Esophagus squamous epithelium (tissue), 5 donors: ENCODE measurements around the gene FDXR. TPM values are rescaled to one million over a fixed set of nuclear protein-coding genes. Genes with fewer than 3 reads are reported as not detected.
"Not testable (repeated sequence)": the region's sequence is repeated elsewhere in the genome, so short reads cannot be mapped to it uniquely, and the experiment has no call there.

Source experiments
- DNase-seq: peaks from one replicate; lab custom pipeline; 2025; lab: John Stamatoyannopoulos, UW
- H3K27ac ChIP-seq, 4 donors: fragments of 200-600 bp; sonication (generic); one replicate each; pipeline ENCODE4 v1.5.1; 2016 to 2019; ENCODE audit warnings: mild to moderate bottlenecking in 1 of 4
- H3K27me3 ChIP-seq, 4 donors: fragments of 200-600 bp; sonication (generic); 1 replicate in 3 of 4; 2 replicates in 1 of 4; pipeline versions ENCODE4 v1.5.1 to v1.6.0; 2017 to 2021; ENCODE audit warnings: antibody characterized with exemption in 1 of 4
- H3K36me3 ChIP-seq, 3 donors: fragments of 200-600 bp; sonication (generic); one replicate each; pipeline ENCODE4 v1.5.1; 2016 to 2019
- H3K4me1 ChIP-seq, 3 donors: fragments of 200-600 bp; sonication (generic); one replicate each; pipeline ENCODE4 v1.5.1; 2017 to 2019
- H3K4me3 ChIP-seq, 4 donors: fragments of 200-600 bp; sonication (generic); 1 replicate in 3 of 4; 2 replicates in 1 of 4; pipeline ENCODE4 v1.5.1; 2016 to 2019; ENCODE audit warnings: mild to moderate bottlenecking in 2 of 4, moderate library complexity in 1 of 4
- H3K9me3 ChIP-seq, 3 donors: fragments of 200-600 bp; sonication (generic); one replicate each; pipeline ENCODE4 v1.5.1; 2016 to 2019
- CTCF ChIP-seq, 6 experiments: fragments of 450-650 bp in 4 of 6; fragments of 200-600 bp in 2 of 6; sonication (generic) in 2 of 6; IDR thresholded peaks; one replicate each; pipeline ENCODE4 v1.5.1; 2016 to 2019; ENCODE audit warnings: antibody characterized with exemption in 6 of 6, mild to moderate bottlenecking in 4 of 6, moderate library complexity in 4 of 6
- POLR2A ChIP-seq, 4 donors: fragments of 450-650 bp; IDR thresholded peaks; one replicate each; pipeline ENCODE4 v1.6.1; 2017; ENCODE audit warnings: antibody characterized with exemption in 4 of 4, mild to moderate bottlenecking in 4 of 4, moderate library complexity in 3 of 4
- WGBS, 2 donors: methylation state at CpG; one replicate each; pipeline ENCODE4 v1.1.5; 2018; 5-methylcytosine and 5-hydroxymethylcytosine counted together
- intact Hi-C: fragments of 100-400 bp; cut with DNase I; formaldehyde crosslinking; loops from one replicate; pipeline ENCODE4 v1.15.0; 2022
- total RNA-seq, 4 donors: library from RNA; depleted of rRNA; stranded (reverse); fragments of >200 nt; gene quantifications; one replicate each; pipeline ENCODE4 v1.1.0, GENCODE V29; 2016
- donor health status: DM: yes; HTN: yes; CAD: no.

FDXR gene
- total RNA-seq, 4 donors from 2014 or later, result 24.4 to 46.4 (median 32.4) TPM

GRCh38 chr17:74871356-74872076 lies 1.3 kb downstream of the FDXR start:
- intact Hi-C loops, result no loop called here
- Histone ChIP-seq H3K36me3 (peaks cover 0 to 5% (median 0%) of the 10 kb centered on the region in 3 donors), H3K4me3 (peak overlapping the region in 2 of 4 donors; percentile 65 to 79), H3K4me1 (peaks cover 7 to 28% (median 18%) of the 10 kb centered on the region in 3 donors), H3K9me3 (no peaks in the 10 kb centered on the region), H3K27ac (no peak overlapping the region), H3K27me3 (no peaks in the 10 kb centered on the region)
- DNase-seq, result no peak
- 79 to 82% methylated on average over 10 of the region's 11 CpGs for WGBS, 2 donors
- no peak for TF ChIP-seq CTCF (IDR thresholded peaks at IDR 0.05)
- TF ChIP-seq POLR2A (IDR thresholded peaks at IDR 0.05), result no peak

- Histone ChIP-seq H3K4me3 (no peak overlapping the region), H3K27ac (no peak overlapping the region), H3K27me3 (no peaks in the 10 kb centered on the region), H3K36me3 (peaks cover 0 to 12% (median 0%) of the 10 kb centered on the region in 3 donors), H3K9me3 (no peaks in the 10 kb centered on the region), H3K4me1 (peaks cover 7 to 28% (median 18%) of the 10 kb centered on the region in 3 donors)
- TF ChIP-seq POLR2A (IDR thresholded peaks at IDR 0.05) (no peak), CTCF (IDR thresholded peaks at IDR 0.05) (no peak)
- no peak for DNase-seq
- WGBS, 2 donors, result 73 to 75% methylated on average over 2 to 3 of the region's 3 CpGs
- intact Hi-C loops, result no loop called here
Observed at GRCh38 chr17:74870512-74870911, 2.3 kb downstream of the FDXR start.

- H3K27ac ChIP-seq, H3K9me3 ChIP-seq, H3K27me3 ChIP-seq, H3K4me3 ChIP-seq, DNase-seq, intact Hi-C loops: not testable (repeated sequence)
- no CpG with 5 or more reads among the region's 9 CpGs for WGBS, 2 donors
- Histone ChIP-seq H3K36me3 (peaks cover 0 to 12% (median 0%) of the 10 kb centered on the region in 3 donors), H3K4me1 (peaks cover 7 to 28% (median 18%) of the 10 kb centered on the region in 3 donors)
Observed at GRCh38 chr17:74870028-74870427, 2.8 kb downstream of the FDXR start.

GRCh38 chr17:74868908-74869255 lies 3.9 kb downstream of the FDXR start:
- no peak for DNase-seq
- WGBS, 2 donors, result 79 to 84% methylated on average over 5 to 6 of the region's 6 CpGs

GRCh38 chr17:74868251-74868907 lies 4.4 kb downstream of the FDXR start:
- Histone ChIP-seq H3K27me3 (peaks cover 0 to 1% (median 0%) of the 10 kb centered on the region in 4 donors), H3K36me3 (peaks cover 0 to 25% (median 0%) of the 10 kb centered on the region in 3 donors), H3K27ac (no peak overlapping the region), H3K4me1 (peaks cover 7 to 24% (median 15%) of the 10 kb centered on the region in 3 donors), H3K4me3 (no peak overlapping the region), H3K9me3 (no peaks in the 10 kb centered on the region)
- TF ChIP-seq POLR2A (IDR thresholded peaks at IDR 0.05), result no peak
- no peak for TF ChIP-seq CTCF (IDR thresholded peaks at IDR 0.05)
- no peak for DNase-seq
- WGBS, 2 donors, result 81 to 82% methylated on average over 11 to 12 of the region's 12 CpGs
- intact Hi-C loops, result no loop called here

More at GRCh38 chr17:74868908-74869255, 3.9 kb downstream of the FDXR start:
- no peak overlapping the region for H3K4me3 ChIP-seq
- intact Hi-C loops, result no loop called here
- H3K27me3 ChIP-seq, result no peaks in the 10 kb centered on the region
- peaks cover 0 to 20% (median 0%) of the 10 kb centered on the region in 3 donors for H3K36me3 ChIP-seq
- no peak overlapping the region for H3K27ac ChIP-seq
- no peaks in the 10 kb centered on the region for H3K9me3 ChIP-seq
- peaks cover 7 to 28% (median 17%) of the 10 kb centered on the region in 3 donors for H3K4me1 ChIP-seq
- no peak for TF ChIP-seq POLR2A (IDR thresholded peaks at IDR 0.05)
- TF ChIP-seq CTCF (IDR thresholded peaks at IDR 0.05), result no peak
